AG04450 (cell line): ENCODE data around the gene KRT33A. TPM values are rescaled to one million over a fixed set of nuclear protein-coding genes. Genes with fewer than 3 reads are reported as not detected.

Experiments
- CTCF ChIA-PET: fragments of 300-600, 350-600 bp; formaldehyde crosslinking; extraction: SDS; loops from one replicate; lab custom pipeline; 2022; ENCODE audit warnings: antibody characterized with exemption, inconsistent platforms; lab: Charles Lee
- POLR2A ChIA-PET: fragments of 350-600 bp; formaldehyde crosslinking; extraction: SDS; loops from one replicate; lab custom pipeline; 2021; ENCODE audit warnings: antibody characterized with exemption, inconsistent platforms; lab: Yijun Ruan, JAX
- DNase-seq: peaks from one replicate; pipeline ENCODE4 v3.0.0-alpha.2; 2011; ENCODE audit warnings: low read depth, low spot score
- H3K27ac ChIP-seq: one replicate; pipeline ENCODE4 v1.5.1; 2012; ENCODE audit warnings: low read depth, low read length, control low read depth
- H3K27me3 ChIP-seq: one replicate; pipeline ENCODE4 v1.6.0; 2012; ENCODE audit warnings: low read length; ENCODE audit not compliant: control insufficient read depth, insufficient read depth
- H3K4me3 ChIP-seq: 2 replicates; pipeline ENCODE4 v1.5.1; 2011; ENCODE audit warnings: mild to moderate bottlenecking, low read depth, low read length, control low read depth
- H3K9me3 ChIP-seq: 2 replicates; pipeline ENCODE4 v1.5.1; 2012; ENCODE audit warnings: low read length; ENCODE audit not compliant: control insufficient read depth, insufficient read depth
- polyA plus RNA-seq: library from polyadenylated mRNA; depleted of rRNA; stranded (reverse); fragments of >200 nt; gene quantifications from 2 replicates; pipeline ENCODE4 v1.2.3, GENCODE V29; 2011
- TF ChIP-seq, protein P1 (sequence below): IDR thresholded peaks from 2 replicates; pipeline ENCODE4 v1.5.1; 2011; ENCODE audit warnings: low read depth, low read length, control low read depth, inconsistent platforms

KRT33A gene
- polyA plus RNA-seq, 1 experiment: not detected

DNA sequence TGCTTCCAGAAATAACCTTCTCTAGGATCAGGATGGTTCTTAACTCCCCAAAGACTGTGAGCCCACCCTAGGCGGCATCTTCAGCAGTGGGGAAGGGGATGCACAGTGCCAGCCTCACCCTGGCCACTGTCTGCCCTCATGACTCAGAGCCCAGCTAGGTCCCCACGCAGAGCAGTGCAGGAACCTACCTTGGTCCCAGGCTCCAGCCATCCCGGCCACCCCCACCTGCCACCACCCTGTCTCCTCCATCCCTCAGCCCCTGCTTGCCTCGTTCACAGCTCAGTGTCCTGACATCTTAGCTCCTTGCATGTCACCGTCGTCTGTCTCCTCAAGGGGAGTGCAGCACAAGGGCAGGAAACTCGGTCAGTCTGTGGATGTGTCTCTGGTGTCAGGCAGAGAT lies 19.0 kb downstream of the KRT33A start:
- POLR2A ChIA-PET: no interaction called here
- no peaks in the 10 kb centered on the region; the same call in 1 of the 2 replicates for H3K9me3 ChIP-seq
- TF ChIP-seq, protein P1, sequence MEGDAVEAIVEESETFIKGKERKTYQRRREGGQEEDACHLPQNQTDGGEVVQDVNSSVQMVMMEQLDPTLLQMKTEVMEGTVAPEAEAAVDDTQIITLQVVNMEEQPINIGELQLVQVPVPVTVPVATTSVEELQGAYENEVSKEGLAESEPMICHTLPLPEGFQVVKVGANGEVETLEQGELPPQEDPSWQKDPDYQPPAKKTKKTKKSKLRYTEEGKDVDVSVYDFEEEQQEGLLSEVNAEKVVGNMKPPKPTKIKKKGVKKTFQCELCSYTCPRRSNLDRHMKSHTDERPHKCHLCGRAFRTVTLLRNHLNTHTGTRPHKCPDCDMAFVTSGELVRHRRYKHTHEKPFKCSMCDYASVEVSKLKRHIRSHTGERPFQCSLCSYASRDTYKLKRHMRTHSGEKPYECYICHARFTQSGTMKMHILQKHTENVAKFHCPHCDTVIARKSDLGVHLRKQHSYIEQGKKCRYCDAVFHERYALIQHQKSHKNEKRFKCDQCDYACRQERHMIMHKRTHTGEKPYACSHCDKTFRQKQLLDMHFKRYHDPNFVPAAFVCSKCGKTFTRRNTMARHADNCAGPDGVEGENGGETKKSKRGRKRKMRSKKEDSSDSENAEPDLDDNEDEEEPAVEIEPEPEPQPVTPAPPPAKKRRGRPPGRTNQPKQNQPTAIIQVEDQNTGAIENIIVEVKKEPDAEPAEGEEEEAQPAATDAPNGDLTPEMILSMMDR: no peak

DNA sequence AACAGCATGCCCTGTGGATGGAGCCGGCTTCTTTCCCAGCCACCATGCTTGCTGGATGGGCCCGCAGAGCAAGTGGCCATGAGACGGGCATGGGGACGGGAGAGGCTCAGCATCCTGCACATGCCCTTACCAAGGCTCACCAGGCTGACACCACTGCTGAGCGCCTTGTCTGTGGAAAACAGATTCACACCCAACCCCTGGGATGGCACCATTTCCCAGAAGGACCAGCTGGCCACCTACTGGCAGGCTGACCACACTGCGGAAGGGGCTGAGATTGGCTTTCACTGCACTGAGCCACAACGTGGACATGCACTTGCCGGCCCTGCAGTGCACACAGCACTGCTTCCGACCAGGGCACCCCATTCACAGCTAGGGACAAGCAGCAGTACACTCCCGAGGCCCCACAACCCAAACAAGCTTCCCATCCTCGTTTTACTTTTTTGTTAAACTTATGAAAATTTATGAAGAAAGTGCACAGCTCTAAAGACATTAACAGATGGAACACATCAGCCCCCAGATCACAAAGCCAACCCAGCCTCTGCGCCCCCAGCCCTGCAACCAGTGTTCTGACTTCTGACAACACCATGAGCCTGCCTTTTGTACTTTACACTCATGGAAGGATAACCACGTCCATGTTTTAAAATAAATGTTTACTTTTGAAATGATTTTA lies 21.2 kb downstream of the KRT33A start:
- POLR2A ChIA-PET: no interaction called here
- no peaks in the 10 kb centered on the region for H3K27me3 ChIP-seq
- H3K4me3 ChIP-seq: no peak overlapping the region
- H3K27ac ChIP-seq: no peak overlapping the region
- no peak for DNase-seq
- TF ChIP-seq, protein P1: peak; percentile 94
- CTCF ChIA-PET: interaction anchor here (0.8 to 3.1 kb wide), 15 partner anchors 10 to 473 kb away, joined by 3 to 17 read pairs (median 3); no protein-coding TSS in a partner anchor
- H3K9me3 ChIP-seq: no peaks in the 10 kb centered on the region; the same call in 1 of the 2 replicates

More for the DNA sequence above, 19.0 kb downstream of the KRT33A start:
- Histone ChIP-seq H3K4me3 (no peak overlapping the region), H3K27me3 (no peaks in the 10 kb centered on the region), H3K27ac (no peak overlapping the region)
- no peak for DNase-seq
- CTCF ChIA-PET: interaction anchor here (1.0 to 2.6 kb wide), 3 partner anchors 9 to 317 kb away, joined by 4 to 11 read pairs (median 4); no protein-coding TSS in a partner anchor

DNA sequence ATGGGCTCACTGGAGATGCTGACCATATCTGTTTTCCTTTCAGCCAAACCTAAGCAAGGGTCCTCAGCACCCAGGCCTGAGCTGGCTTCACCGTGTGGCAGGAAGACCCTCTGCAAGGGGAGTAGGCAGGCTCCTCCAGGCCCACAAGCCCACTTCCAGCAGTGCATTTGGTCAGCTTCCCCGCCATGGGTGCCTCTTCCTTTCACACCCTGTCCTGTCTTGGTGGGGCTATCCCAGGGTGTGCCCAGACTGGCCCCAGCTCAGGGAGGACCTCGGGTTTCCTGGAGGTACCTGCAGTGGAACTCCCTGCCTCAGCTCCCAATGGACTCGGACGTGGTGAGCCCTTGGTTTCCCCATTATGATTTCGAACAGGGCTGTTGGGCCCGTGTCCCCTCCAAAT lies 22.4 kb downstream of the KRT33A start:
- ChIA-PET POLR2A (no interaction called here), CTCF (interaction anchor here (0.7 to 3.1 kb wide), 7 partner anchors 10 to 472 kb away, joined by 3 to 17 read pairs (median 3); no protein-coding TSS in a partner anchor)
- no peak for DNase-seq
- Histone ChIP-seq H3K27ac (no peak overlapping the region), H3K27me3 (no peaks in the 10 kb centered on the region), H3K4me3 (no peak overlapping the region), H3K9me3 (no peaks in the 10 kb centered on the region; the same call in 1 of the 2 replicates)
- TF ChIP-seq, protein P1: no peak

DNA sequence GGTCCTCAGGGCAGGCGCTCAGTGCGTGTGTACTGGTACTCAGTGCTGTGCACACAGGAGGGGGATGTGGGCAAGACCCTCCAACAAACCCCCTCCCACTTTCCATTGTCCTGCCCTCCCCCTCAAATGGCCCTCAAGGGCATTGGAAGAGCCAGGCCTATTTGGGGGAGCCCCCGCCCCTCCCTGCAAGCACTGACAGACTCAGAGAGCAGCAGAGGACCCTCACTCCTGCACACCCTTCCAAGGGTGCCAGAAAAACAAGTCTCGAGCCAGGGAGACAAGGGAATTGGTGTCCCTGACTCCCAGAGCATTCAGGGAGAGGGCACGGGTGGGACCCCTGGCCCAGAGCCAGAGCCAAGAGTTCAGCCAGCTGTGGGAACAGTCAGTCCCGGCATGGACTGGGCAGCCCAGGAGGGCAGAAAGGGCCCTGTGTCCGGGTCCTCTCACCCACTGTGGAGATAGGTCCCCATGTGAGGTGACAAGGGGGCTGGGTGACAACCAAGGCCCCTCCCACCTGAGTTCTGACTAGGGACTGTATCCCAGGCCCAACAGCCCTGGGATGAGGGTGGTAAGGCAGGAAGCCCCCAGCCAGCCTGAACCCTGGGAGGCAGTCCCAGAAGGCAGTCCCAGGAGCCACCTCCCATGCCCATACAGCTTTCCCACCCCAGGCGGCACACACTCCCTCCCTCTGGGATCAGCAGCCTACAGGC lies 23.1 kb downstream of the KRT33A start:
- H3K4me3 ChIP-seq: no peak overlapping the region
- CTCF ChIA-PET: interaction anchor here (1.2 to 3.1 kb wide), 3 partner anchors 221 to 418 kb away, joined by 3 to 17 read pairs (median 8); no protein-coding TSS in a partner anchor
- TF ChIP-seq, protein P1: no peak
- H3K27me3 ChIP-seq: no peaks in the 10 kb centered on the region
- H3K27ac ChIP-seq: no peak overlapping the region
- no peak for DNase-seq
- H3K9me3 ChIP-seq: no peaks in the 10 kb centered on the region; the same call in 1 of the 2 replicates
- POLR2A ChIA-PET: no interaction called here
